ENCODE data around the gene IRAK3.
"Not testable (repeated sequence)": the region's sequence is repeated elsewhere in the genome, so short reads cannot be mapped to it uniquely, and the experiment has no call there.

Gene IRAK3

DNA sequence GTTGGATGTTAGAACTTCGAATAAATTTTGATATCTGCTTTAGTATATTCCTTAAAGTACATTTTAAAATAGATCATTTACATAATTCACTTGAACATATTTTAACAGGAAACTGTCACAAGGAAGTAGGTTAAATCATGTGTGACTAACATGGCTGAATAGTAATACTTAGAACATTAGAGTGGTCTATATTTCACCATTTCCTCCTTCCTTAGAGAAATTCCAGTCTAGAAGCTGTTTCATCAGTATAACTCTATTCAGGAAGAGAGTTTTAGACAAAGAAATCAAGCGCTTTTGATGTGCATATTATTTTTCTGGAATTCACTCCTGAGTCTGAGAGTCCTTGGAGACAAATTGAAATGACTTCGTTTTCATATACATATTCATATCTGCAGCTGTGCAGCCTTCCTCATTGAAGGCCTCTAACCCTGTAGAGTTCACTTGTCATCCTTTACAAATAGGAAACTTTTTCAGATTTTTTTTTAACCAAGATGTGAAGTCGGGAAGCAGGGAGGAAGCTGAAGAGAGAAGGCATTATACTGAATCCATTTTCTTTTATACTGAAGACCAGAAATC lies 28.4 kb downstream of the IRAK3 start:
- no peak for ATAC-seq

- no peak for ATAC-seq
Measured at GRCh38 chr12:66228462-66228861, 39.4 kb downstream of the IRAK3 start.

DNA sequence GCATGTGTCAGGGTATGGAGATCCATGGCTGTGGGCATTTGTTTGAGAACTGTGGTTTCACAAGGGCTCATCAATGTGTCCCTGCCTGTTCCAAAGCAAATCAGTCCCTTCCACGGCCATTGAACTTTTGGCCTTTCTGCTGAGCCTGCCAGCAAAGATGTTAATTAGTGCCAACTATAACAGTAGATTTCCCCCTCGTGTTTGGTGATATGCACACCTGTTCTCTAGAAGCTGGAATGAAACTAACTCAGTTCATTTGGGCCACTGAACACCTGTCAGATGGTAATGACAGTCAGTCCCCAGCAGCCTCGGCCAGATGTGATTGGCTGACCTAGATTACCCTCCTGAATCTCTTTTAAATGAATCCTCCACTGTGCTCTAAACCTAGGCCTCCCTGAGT lies 43.2 kb downstream of the IRAK3 start:
- no peak for ATAC-seq

- ATAC-seq = peak; percentile 82 to 86
Measured at GRCh38 chr12:66234037-66234693, 45.2 kb downstream of the IRAK3 start.

- peak; percentile 64 for ATAC-seq
Measured at GRCh38 chr12:66234773-66235625, 46.0 kb downstream of the IRAK3 start.

DNA sequence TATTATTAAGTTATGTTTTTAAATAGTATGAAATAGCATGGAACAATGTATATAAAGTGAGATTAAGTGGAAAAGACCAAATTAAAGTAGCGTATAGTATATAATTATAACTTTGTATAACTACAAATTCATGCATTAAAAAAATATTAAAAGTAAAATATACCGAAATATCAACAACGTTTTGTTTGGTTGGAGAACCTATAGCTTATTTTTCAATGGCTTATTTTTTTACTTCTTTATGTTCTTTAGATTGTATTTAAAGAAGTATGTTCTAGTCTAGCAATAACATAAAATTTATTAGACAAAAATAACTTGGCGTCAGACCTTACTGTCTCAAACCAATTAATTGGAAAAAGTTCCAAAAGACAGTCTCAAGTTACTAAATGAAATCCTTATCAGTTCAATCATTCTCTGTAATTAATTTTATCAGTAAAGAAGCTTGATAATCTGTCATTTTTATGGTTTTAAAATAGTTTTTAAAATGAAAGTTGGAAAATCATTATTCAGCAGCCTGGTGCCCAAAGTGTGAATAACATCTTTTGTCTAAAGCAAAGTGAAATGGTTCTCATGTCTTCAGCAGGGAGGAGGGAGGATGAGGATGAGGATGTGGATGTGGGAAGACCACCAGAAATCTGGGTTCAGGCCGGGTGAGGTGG lies 46.7 kb downstream of the IRAK3 start:
- ATAC-seq = no peak

- ATAC-seq = not testable (repeated sequence)
Measured at GRCh38 chr12:66236282-66236675, 47.3 kb downstream of the IRAK3 start.

GRCh38 chr12:66236969-66237368 lies 48.0 kb downstream of the IRAK3 start:
- no peak for ATAC-seq

- ATAC-seq = no peak
Measured at GRCh38 chr12:66237505-66238175, 48.6 kb downstream of the IRAK3 start.

DNA sequence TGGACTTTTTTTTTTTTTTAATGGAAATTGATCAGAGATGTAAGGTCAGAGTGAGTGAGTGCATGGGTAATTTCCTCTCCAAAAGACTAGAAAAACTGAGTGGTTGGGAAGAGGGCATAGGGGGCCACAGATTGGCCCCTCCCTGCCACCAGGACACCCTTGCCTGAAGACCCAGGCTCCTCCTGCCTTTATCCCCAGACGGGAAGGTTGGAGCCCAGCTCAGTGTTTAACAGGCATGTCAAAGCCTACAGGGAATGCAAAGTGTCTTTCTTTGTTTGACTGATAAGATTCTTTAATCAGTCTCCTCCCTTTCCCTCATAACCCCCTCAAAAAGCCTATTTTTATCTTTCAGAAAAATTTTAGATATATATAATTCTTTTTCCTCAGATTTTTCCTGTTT lies 50.3 kb downstream of the IRAK3 start:
- ATAC-seq = no peak

GRCh38 chr12:66240096-66240820 lies 51.2 kb downstream of the IRAK3 start:
- no peak for ATAC-seq

- ATAC-seq = no peak
Measured at GRCh38 chr12:66241061-66242043, 52.3 kb downstream of the IRAK3 start.

- ATAC-seq = no peak
Measured at GRCh38 chr12:66242311-66242710, 53.3 kb downstream of the IRAK3 start.

GRCh38 chr12:66243911-66244310 lies 54.9 kb downstream of the IRAK3 start:
- ATAC-seq = no peak

DNA sequence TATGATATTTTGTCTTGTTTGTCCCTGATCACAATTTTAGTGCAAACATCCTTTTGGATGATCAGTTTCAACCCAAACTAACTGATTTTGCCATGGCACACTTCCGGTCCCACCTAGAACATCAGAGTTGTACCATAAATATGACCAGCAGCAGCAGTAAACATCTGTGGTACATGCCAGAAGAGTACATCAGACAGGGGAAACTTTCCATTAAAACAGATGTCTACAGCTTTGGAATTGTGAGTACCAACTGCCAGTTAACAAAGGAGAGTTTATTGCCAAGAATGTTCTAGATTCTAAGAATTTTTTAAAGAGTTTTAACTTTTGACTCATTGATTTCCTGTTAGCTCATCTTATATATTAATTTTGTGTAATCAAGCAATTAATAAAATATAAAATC lies 55.4 kb downstream of the IRAK3 start:
- ATAC-seq = no peak

GRCh38 chr12:66247741-66248140 lies 58.7 kb downstream of the IRAK3 start:
- ATAC-seq = no peak

- no peak for ATAC-seq
Measured at GRCh38 chr12:66251049-66251448, 62.0 kb downstream of the IRAK3 start.

- no peak for ATAC-seq
Measured at GRCh38 chr12:66252771-66253170, 63.8 kb downstream of the IRAK3 start.

- ATAC-seq = no peak
Measured at GRCh38 chr12:66255737-66256136, 66.7 kb downstream of the IRAK3 start.

DNA sequence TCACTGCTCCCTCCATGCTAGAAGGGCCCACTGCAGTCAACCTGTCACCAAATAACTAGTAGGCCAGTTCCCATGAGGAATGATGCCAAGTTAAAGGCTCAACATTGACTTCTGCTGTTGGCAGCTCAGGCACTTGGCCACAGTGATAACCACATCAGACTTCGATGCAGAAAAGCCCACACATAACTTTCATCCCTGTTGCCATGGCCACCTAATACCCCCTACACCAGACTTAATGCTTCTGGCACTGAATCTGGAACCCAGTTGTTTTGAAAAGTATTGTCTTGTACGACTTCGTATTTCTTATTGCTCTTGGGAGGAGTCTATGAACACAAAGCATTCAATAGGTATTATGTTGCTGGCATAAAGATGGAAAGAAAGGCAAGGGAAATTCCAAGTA lies 69.0 kb downstream of the IRAK3 start:
- no peak for ATAC-seq

DNA sequence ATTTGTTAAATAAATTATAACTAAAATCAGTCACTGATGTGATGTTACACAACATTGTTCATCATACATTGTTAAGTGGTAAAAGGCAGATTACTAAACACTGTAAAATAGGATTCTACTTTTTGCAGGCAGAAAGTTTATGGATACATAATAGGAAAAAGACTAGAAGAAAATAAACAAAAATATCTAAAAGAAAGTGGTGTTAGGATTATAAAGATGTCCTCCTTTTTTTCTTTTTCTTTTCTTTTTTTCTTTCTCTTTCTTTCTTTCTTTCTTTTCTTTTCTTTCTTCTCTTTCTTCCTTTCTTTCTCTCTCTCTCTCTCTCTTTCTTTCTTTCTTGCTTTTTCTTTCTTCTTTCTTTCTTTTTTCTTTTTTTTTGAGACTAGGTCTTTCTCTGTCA lies 73.7 kb downstream of the IRAK3 start:
- ATAC-seq = no peak

All from activated CD4-positive, CD25-positive, alpha-beta regulatory T cell treated with anti-CD3 and anti-CD28 coated beads, Interleukin-2, amount 50 U/mL, for 24 hours (primary cell).